GM21447 (cell line): ENCODE data around the gene NSF.
"Not testable (repeated sequence)": the region's sequence is repeated elsewhere in the genome, so short reads cannot be mapped to it uniquely, and the experiment has no call there.

Source experiments
- ATAC-seq: cut with Tn5 transposase; IDR thresholded peaks from one replicate; pipeline ENCODE4 v1.9.1; 2021; ENCODE audit not compliant: unreplicated experiment

NSF gene

DNA sequence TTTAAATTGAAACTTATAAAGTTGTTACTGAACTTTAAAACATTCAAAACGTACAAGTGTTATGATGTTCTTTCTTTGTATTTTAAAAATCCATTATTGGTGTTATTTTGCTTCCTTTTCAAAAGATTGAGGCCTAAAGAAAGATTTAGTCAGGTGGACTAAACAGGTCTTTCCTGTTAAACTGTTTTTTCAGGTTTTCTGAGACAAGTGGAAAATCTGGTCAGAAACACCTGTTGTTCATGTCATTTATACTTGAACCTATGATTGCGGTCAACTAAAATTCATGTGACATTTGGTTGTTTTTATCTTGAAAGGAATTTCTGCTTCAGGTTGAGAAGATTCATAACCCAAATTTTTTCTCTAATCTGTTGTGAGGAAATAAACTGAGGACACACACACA, 108.5 kb downstream of the NSF start:
- not testable (repeated sequence) for ATAC-seq

DNA sequence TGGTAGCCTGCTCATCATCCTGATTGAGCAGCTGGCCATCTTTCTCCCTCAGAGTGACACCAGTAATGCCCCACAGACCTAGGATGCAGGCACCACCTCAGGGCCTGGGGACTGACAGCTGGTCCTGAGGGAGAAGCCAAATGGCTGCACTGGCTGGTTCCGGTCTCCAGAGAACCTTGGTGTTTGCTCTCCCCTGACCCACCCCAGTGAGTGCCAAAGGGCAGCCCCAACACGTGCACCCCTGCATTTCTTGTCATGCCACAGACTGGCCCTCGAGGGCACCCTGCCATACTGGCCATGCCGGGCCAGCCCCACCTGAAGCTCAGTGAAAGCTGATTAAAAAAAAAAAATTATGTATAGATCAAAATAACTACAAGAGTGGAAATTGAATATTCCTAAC, 127.5 kb downstream of the NSF start:
- no peak for ATAC-seq

DNA sequence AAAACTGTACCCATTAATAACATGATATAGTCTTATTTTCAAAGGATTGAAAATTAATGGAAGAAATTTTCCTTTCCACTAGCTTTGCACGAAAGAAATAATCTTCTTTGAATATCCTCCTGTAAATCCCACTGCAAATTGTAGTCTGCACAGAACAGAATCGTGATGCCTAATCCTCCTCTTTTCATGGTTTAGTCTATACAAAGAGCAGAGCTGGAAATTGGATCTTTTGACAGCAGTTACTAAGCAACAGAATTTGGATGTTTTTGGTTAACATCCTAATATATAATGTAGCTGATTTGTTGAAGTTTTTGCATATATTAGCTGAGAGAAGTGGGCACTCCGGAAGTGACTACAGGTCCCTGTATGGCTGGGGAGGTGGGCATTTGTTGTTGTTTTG, 129.4 kb downstream of the NSF start:
- no peak for ATAC-seq

DNA sequence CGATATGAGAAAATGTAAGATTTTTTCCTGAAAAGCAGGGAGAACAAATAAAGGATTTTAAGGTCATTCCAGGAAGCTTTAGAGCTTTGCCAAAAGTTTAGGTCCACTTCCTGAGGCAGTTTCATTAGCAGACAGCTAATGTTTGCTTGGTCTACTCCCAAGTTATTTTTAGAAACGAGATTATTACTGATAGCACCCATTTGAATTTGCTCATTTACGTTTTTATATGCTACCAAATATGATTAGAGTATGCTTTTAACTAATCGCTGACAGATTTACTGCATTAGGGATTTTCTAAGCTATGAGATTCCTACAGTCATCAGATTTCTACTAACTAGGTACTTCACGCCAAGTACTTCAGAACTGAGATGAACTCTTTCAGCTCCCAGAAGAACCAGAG, 129.9 kb downstream of the NSF start:
- ATAC-seq, result no peak

DNA sequence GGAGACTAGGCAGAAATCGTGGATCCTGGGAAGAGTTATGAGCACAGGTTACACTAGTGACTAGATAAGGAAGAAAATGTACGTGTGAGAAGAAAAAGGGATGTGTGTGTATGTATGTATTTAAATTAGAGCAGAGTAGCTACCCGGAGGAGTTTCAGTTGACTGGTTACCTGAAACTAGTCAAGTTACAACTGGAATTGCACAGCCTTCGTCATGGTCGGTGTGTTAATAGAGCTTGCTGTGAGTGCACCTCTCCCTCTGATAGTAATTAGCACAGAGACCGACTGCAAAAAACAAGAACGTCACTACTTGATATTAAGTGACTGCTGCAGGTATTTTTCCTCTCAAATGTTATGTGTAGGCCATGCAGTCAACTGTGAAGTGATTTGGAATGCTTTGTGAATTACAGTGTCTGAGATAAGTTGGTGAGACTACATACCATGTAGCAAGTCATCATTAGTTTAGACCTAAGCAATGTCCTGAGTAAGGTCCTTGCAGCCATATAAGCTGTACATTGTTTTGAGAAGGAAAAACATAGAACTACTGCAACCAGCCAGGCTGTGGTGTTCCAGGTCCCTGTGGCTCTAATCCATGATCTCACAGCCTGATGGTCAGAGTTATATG, 132.3 kb downstream of the NSF start:
- no peak for ATAC-seq

DNA sequence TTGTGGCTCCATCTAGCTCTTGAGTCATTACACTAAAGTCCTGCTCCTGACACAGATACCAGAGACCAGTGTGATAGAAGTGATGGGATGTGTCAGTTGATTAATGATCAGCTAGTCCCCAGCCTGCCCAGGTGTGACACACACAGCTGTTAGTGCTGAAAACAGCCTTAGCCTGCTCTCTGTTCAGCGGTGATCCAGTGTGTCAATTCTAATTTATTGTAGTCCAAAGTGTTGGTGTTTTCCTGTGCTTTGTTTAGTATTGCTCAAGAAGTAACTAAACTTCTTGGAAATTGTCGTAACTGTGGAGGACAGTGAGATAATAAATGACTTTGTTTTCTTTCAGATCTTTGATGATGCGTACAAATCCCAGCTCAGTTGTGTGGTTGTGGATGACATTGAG, 135.7 kb downstream of the NSF start:
- ATAC-seq, result no peak

DNA sequence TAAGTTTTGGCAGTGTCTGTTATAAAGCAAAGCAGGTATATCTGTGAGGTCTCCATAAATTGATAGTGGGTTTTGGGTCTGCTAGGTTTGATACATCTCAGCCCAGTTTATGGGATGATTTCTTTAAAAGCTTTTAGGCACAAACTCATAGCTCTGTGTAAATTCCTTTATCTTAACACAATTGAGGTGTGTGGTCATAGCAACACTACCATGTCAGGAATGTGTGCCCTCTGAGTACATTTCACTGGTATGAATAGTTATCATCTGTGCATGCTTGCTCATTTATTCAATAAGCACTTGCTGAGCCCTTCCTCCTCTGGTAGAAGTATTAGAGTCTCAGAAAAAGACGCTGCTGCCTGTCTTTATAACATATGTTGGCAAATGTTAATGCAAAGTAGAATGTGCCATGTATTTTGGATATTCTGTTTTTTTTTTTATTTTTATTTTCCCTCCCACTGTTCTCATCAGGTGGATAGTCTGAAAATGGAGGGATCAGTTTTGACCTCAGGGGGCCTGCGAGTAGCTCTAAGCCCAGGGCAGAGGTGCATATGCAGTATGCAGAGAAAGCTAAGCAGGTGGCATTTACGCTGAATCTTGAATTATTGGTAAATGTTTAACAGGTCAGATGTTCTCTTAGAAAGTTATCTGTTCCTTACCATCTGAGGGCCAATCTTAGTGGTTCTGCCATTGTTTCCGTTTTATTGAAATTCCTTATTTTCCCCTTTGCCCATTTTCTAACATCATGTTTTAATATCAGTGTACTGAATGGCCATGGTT, 137.3 kb downstream of the NSF start:
- no peak for ATAC-seq

DNA sequence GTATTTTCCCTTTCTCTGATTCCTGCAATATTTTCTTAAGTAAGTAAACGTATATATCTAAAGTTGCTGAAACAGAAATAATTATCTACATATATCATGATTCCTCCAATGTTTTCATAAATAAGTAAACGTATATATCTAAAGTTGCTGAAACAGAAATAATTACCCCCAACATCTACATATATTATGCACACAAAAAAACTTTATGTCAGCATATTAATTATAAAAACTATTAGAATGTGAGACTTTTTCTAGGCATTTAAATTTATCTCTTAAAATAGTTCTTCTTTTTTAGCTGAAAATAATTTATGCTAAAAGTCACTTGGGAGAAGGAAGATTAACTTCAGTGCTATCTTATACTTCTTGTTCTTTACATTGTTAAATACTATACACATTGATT, 139.6 kb downstream of the NSF start:
- no peak for ATAC-seq

DNA sequence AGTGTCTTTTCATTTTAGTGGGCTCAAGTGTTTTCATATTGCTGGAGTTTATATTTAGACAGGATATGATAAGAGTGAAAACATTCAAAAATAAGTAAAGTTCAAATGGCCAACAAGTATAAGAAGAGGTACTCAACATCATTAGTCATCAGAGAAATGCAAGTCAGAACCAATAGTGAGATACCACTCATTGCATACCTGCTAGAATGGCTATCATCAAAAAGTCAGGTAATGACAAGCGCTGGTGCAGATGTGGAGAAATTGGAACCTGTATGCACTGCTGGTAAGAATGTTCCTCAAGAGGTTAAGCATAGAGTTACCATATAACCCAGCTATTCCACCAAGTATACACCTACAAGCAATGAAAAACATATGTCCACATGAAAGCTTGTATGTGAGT, 140.2 kb downstream of the NSF start:
- no peak for ATAC-seq

DNA sequence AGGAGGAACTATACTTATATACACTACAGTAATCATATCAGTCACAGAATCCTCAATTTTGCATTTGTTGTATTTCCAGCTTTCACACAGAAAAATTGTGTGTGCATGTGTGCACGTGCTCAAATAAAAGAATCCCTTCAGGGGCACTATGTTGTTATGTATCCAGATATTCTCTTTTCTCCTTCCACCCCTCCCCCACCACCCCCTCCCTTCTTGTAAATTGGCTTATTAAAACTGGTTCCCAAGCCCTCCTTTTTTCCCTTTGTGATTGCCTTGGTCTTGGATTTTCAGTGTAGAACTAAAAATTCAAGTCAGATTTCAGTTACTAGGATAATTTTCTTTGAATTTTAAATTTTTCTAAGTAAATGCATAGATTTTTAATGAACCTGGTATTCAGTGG, 141.7 kb downstream of the NSF start:
- no peak for ATAC-seq

DNA sequence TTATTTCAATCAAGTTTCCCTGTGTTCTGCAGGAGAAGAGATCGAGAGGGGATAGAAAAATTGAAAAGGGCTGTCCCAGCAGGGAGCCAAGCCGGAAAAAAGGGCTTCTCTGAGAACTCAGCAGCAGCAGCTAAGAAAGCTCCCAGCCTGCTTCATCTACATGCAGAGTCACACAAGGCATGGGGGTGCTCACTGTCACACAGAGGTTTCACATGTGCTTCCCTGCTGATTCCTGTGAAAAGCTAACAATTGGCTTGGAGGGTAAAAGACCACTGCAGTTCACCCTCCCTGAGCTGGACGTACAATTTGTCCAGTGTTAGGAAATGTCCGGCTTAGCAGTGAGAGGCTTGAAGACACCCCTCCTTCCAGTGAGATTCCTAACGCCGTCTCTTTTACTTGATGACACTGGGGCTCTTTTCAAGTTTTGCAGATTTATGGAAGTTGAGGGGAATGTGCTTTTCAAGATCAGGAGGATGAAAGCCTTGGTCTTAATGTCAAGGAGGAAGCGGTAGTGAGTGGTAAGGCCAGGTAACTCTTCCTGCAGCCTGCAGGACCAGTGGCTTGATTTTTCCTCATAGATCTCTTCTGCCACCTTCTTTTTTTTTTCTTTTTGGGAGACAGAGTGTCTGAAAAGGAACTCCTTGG, 142.4 kb downstream of the NSF start:
- no peak for ATAC-seq

DNA sequence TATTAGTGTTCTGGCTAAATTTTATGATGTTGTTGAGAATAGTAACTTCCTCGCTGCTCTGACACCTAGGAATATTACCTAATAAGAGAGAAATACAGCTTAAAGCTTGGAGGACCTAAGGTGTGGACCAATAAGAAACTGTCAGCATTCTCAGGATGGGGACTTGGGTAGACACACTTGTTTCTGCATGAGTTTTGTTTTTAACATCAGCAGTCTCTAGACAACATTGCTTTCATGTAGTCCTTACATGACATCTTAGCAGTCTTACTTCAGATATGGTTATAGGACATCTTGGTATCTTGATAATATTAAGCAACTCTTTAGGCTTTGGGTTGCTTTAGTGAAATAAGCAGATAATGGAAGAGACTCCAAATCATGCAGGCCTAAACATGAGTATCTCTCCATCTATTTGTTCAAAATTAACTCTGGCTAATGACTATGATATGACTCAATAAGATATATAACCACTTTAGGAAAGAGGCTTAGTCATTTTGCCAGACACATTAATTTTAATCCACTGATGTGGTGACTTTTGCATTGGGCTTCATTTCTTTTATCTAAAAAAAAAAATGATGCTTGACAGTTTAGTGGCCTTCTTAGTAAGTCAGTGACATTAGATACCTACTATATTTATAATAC, 143.5 kb downstream of the NSF start:
- no peak for ATAC-seq

DNA sequence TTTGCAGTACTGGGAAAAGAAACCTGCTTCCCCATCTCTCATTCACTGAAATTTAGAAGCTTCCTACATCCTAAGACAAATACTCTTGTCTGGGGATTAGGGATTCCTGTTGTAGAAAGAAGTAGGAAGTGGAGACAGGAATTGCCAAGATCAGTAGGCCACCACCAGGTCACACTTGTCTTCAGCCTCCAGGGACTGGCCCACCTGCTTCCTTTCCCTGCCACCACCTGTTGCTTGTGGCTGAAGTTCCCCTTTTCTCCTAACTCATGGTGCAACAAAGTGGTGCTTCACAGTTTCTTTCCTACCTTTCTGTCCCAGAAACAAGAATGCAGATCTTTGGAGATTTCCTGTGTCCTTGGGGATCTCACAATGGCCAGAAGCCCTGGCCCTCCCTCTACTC, 145.6 kb downstream of the NSF start:
- no peak for ATAC-seq

DNA sequence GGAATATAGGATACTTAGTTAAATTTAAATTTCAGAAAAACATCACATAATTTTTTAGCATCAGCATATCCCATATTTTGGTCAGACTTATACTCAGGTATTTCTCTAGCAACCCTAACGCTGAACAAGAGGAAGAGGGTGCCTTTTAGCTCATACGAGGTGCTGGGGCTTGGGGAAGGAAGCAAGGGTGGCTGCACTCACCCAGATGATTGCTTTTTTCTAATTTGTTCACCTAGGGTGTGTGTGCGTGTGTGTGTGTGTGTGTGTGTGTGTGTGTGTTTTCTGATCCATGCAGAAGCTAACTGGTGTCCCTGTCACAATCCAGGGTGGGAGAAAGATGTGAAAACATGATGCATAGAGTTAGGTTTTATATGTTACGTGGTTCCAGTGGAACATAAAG, 146.9 kb downstream of the NSF start:
- ATAC-seq, result no peak

DNA sequence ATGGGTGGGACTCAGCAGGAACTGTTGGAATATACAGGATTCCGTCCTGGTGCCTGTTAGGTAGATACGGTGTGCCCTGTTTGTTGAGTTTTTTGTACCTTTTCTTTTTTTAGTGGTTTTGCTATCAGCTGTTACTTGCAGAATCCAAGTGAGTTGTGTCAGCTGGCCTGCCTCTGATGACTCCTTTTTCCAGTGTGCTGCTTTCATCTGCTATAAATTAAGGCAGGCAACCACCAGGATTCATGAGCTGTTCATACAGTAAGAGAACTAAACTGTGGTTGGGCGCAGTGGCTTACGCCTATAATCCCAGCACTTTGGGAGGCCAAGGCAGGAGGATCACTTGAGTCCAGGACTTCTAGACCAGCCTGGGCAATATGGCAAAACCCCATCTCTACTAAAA, 148.1 kb downstream of the NSF start:
- no peak for ATAC-seq

DNA sequence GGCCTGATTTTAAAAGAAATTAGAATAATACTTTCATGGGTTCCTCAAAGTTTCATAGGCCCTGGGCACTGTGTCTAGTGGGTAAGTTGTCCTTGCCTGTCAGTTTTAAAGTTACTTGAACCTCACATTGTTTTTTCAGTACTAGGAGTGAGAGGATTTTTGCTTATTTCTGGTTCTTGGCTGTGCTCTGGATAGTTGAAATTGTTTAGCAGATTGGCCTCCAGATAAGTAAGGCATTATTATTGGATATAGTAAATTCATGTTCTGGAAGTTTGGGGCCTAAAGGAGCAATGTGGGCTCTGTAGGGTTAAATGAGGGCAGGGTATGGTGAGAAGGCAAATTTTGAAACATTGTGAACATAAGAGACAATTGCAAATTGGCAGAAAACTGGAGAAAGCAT, 149.5 kb downstream of the NSF start:
- ATAC-seq, result no peak

DNA sequence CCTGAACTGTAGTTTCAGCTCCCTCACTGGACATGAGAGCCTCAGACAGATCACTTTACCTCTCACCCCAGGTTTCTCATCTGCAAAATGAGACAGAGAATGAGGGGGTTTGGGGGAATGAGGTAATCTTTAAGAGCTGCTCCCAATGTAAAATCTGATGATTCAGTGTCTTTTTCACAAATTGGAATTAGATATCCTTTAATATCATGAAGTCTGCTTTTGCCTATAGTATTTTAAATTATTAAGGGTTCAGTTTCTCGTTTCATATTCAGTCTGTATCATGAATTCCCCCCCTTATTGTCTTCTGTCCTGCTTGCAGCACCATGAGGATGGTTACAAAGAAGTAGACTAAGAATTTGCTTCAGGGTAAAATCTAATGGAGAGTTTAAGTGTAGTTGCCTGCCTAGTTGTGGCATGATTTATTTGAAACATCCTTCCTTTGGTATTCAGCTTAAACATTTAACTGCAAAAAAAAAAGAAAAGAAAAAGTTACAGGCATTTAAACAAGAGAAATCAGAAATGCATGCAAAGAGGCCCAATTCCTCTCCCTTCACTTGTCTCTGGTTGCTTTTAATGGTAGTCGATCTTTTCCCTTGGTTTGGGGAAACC, 150.8 kb downstream of the NSF start:
- no peak for ATAC-seq

DNA sequence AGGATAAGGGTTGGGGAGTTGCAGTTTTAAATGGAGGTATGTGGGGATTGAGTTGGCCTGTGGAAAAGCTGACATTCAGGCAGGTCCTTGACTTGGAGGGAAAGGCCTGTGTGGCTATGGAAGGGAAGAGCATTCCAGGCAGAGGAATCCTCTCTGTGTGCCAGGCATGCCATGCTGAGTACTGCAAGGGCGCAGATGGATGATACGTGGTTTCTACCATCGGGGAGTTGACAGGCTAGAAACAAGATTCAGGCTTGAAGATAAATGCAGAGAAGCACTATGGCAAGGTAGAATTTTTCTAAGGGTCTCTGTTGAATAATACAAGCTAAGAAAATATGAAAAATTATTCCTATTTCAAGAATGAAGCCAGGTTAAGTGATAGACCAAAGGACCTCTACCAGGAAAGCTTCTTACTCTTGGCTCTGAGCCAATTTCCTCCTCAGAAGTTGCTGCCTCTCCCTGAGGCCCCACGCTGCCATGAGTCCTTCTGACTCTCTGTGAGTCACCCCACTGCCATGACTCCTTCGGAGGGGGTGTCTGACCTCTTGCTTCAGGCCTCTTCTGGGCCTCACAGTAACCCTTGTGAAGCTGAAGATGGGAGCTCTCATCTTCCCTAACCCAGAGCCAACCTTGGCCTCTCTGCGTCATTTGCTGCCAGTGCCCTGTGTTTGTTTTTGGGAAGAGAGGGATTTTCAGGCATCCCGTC, 152.2 kb downstream of the NSF start:
- no peak for ATAC-seq

DNA sequence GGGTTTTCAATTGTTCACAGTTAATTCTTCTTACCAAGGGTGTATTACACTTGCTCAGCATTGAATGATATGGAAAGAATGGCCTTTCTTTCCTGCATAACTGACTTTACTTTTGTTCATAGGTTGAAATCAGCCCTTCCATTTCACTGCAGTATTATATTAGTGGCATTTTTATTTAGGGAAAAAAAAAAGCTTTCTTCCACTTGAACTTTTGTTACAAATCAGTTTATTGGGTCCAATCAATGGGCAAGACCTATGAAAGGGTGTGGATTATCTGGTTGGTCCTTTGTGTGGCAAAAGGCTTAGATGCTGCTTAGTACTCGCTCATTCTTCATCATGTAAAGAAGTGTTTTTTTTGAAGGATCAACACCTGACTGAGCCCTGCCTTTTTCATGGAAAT, 154.0 kb downstream of the NSF start:
- no peak for ATAC-seq

DNA sequence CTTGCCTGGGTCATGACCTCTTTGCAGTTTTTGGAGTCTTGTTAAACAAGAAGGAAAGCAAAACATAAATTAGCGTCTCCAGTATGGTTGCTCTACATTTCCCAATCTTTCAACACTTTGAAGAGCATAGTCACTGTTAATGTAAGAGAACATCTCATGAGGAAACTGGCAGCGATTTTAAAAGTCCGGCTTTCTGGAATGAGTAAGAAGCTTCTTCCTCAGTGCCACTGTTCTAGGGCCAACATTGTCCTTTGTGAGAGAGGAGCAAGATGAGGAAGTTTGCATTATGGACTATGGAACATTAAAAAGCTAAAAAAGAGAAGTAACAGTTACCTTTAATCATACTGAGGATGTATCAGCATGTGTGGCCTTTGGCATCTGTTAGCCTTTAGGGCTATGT, 154.9 kb downstream of the NSF start:
- no peak for ATAC-seq

DNA sequence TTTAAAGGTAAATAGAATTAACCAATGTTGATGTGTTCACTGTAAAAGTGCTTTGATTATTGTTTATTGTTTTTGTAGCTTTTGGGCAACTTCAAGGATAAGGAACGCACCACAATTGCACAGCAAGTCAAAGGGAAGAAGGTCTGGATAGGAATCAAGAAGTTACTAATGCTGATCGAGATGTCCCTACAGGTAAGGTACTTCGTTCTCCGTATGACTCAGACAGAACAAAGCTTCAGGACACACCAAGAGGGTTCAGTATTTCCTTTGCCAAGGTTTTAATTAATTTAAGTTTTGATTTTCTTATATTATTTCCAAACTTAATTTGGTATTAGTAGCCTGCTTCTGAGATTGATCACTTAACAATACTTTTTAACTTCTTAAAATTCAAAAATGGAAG, 161.0 kb downstream of the NSF start:
- no peak for ATAC-seq
